Esophagus squamous epithelium (tissue), 4 donors: Measurements from ENCODE around the gene LRRC37A3.
"Not testable (repeated sequence)": the region's sequence is repeated elsewhere in the genome, so short reads cannot be mapped to it uniquely, and the experiment has no call there.

Experiments used
- CTCF ChIP-seq, 6 experiments: fragments of 450-650 bp in 4 of 6; fragments of 200-600 bp in 2 of 6; sonication (generic) in 2 of 6; IDR thresholded peaks; one replicate each; pipeline ENCODE4 v1.5.1; 2016 to 2019; ENCODE audit warnings: antibody characterized with exemption in 6 of 6, mild to moderate bottlenecking in 4 of 6, moderate library complexity in 4 of 6
- POLR2A ChIP-seq, 4 donors: fragments of 450-650 bp; IDR thresholded peaks; one replicate each; pipeline ENCODE4 v1.6.1; 2017; ENCODE audit warnings: antibody characterized with exemption in 4 of 4, mild to moderate bottlenecking in 4 of 4, moderate library complexity in 3 of 4

GRCh38 chr17:64840960-64841359, 78.3 kb downstream of the LRRC37A3 start:
- not testable (repeated sequence) for TF ChIP-seq CTCF, POLR2A (IDR thresholded peaks at IDR 0.05)
